HUES6 (cell line): ENCODE data around the gene COX17.

ENCODE experiments used
- H3K27ac ChIP-seq: 2 replicates; pipeline ENCODE4 v1.7.0; 2013; ENCODE audit warnings: low read depth, mild to moderate bottlenecking, low read length, inconsistent platforms
- H3K27me3 ChIP-seq: 2 replicates; pipeline ENCODE4 v1.6.1; 2013; ENCODE audit warnings: low read length; ENCODE audit not compliant: control insufficient read depth, insufficient read depth
- H3K36me3 ChIP-seq: 2 replicates; pipeline ENCODE4 v1.6.1; 2013; ENCODE audit warnings: low read length; ENCODE audit not compliant: control insufficient read depth, insufficient read depth
- H3K4me1 ChIP-seq: 2 replicates; pipeline ENCODE4 v1.6.1; 2013; ENCODE audit warnings: low read length; ENCODE audit not compliant: control insufficient read depth, insufficient read depth
- H3K4me3 ChIP-seq: 2 replicates; pipeline ENCODE4 v1.5.1; 2013; ENCODE audit warnings: low read depth, low read length
- H3K9ac ChIP-seq: one replicate; pipeline ENCODE4 v1.6.1; 2013; ENCODE audit warnings: mild to moderate bottlenecking, low read length
- H3K9me3 ChIP-seq: 2 replicates; pipeline ENCODE4 v1.6.1; 2013; ENCODE audit warnings: low read depth, low read length; ENCODE audit not compliant: control insufficient read depth, insufficient read depth

Gene COX17

DNA sequence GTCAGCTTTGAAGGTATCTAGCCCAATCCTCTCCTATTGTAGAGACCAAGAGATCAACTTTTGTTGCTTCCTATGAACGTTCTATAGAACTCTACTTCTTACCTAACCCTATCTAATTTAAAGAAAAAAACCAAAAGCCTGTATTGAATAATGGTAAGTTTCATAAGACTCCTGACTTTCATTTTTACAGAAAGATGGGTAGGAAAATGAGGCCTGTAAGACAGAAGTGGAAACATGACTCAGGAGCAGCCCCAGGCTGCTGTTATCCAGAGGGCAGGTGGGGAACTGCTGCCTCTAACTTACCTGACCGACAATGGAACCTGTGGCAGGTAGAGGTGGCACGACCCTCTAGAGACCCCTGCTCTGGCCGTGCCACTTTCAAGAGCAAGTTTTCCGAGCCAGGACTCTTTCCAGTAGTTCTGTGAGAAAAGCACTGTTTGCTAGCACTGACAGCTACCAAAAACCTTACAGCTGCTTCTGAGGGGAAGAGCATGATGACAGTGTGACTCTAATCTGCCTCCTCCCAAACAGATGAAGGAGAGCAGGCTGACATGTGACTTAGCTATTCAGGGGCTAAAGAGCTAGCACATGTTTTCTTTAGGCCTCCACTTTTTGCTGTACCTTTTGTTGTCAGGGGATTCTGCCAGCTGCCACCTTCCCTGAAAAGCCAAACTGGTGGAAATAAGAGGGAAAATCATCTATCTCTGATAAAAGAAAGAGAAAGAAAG lies 34.3 kb downstream of the COX17 start:
- Histone ChIP-seq H3K27ac (no peak overlapping the region), H3K27me3 (no peaks in the 10 kb centered on the region), H3K9me3 (no peaks in the 10 kb centered on the region), H3K4me1 (peaks cover 8% of the 10 kb centered on the region; the same call in 1 of the 2 replicates), H3K4me3 (no peak overlapping the region), H3K9ac (no peak overlapping the region), H3K36me3 (no peaks in the 10 kb centered on the region)

GRCh38 chr3:119641416-119641815 lies 35.8 kb downstream of the COX17 start:
- no peak overlapping the region for H3K27ac ChIP-seq
- H3K9me3 ChIP-seq = no peaks in the 10 kb centered on the region
- H3K36me3 ChIP-seq = no peaks in the 10 kb centered on the region
- no peaks in the 10 kb centered on the region for H3K27me3 ChIP-seq
- H3K4me1 ChIP-seq = no peaks in the 10 kb centered on the region
- no peak overlapping the region for H3K4me3 ChIP-seq
- H3K9ac ChIP-seq = no peak overlapping the region

DNA sequence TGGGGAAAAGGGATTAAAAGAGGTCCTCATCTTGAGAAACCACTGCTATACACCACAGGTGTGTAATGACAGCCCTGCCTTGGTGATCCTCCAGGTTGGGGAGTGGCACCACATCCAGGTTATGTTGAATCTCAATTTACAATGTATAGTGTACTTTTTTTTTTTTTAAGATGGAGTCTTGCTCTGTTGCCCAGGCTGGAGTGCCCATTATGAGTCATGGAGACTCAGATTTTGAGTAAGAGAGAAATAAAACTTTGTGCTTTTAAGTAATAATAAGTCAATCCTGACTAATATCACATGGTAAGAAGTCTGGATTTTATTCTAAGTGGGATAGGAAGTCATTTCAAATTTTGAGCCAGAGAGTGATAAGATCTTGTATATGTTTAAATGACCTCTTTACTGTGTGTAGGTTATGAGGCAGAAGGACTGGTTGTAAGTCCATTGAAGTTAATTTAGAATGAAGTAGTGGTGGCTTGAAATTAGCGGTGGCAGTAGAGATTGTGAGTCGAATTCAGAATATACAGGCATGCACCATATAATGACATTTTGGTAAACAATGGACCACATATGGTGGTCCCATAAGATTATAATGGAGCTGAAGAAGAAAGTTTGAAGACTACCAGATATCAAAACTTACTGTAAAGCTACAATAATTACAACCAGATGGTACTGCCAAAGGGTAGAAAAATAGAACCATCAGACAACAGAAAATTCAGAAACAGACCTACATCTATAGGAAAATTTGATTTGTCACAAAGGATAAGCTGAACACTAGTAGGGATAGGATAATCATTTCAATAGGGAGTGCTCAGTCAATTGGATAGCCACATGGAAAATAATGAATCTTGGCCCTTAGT lies 37.5 kb downstream of the COX17 start:
- Histone ChIP-seq H3K27me3 (no peaks in the 10 kb centered on the region), H3K4me3 (no peak overlapping the region), H3K9me3 (no peaks in the 10 kb centered on the region), H3K9ac (no peak overlapping the region), H3K36me3 (no peaks in the 10 kb centered on the region), H3K27ac (no peak overlapping the region), H3K4me1 (no peaks in the 10 kb centered on the region)

- Histone ChIP-seq H3K27ac (no peak overlapping the region), H3K4me3 (no peak overlapping the region), H3K9me3 (no peaks in the 10 kb centered on the region), H3K36me3 (no peaks in the 10 kb centered on the region), H3K27me3 (no peaks in the 10 kb centered on the region), H3K4me1 (no peaks in the 10 kb centered on the region), H3K9ac (no peak overlapping the region)
Measured at GRCh38 chr3:119637679-119638477, 39.3 kb downstream of the COX17 start.

- H3K27me3 ChIP-seq = no peaks in the 10 kb centered on the region
Measured at GRCh38 chr3:119636891-119637611, 40.2 kb downstream of the COX17 start.

GRCh38 chr3:119636249-119636648 lies 41.0 kb downstream of the COX17 start:
- Histone ChIP-seq H3K27me3 (no peaks in the 10 kb centered on the region), H3K36me3 (no peaks in the 10 kb centered on the region), H3K9me3 (no peaks in the 10 kb centered on the region), H3K4me1 (no peaks in the 10 kb centered on the region), H3K4me3 (no peak overlapping the region), H3K27ac (no peak overlapping the region), H3K9ac (no peak overlapping the region)

More at GRCh38 chr3:119636891-119637611, 40.2 kb downstream of the COX17 start:
- H3K4me3 ChIP-seq = no peak overlapping the region
- no peaks in the 10 kb centered on the region for H3K36me3 ChIP-seq
- no peaks in the 10 kb centered on the region for H3K9me3 ChIP-seq
- H3K4me1 ChIP-seq = no peaks in the 10 kb centered on the region
- H3K9ac ChIP-seq = no peak overlapping the region
- no peak overlapping the region for H3K27ac ChIP-seq

- Histone ChIP-seq H3K4me1 (no peaks in the 10 kb centered on the region), H3K9ac (no peak overlapping the region), H3K36me3 (no peaks in the 10 kb centered on the region), H3K27me3 (no peaks in the 10 kb centered on the region), H3K9me3 (no peaks in the 10 kb centered on the region), H3K27ac (no peak overlapping the region), H3K4me3 (no peak overlapping the region)
Measured at GRCh38 chr3:119635719-119636118, 41.5 kb downstream of the COX17 start.

DNA sequence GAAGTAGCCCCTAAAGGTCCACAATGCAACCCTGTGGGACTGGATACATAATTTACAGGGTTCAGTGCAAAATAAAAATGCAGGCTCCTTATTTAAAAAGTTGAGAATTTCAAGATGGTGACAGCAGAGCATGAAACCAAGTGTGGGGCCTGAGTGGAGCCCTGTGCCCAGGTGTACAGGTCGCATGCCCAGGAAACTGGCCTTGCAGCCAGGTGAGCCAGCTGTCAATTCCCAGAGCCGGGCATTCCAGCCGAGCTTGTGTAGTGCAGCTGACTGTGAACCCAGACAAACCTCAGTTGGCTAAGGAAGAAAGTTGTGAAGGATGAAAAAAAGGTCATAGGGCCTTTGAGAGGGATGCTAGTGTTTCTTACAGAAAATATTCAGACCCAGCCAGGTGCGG lies 44.4 kb downstream of the COX17 start:
- H3K36me3 ChIP-seq = no peaks in the 10 kb centered on the region
- H3K9ac ChIP-seq = no peak overlapping the region
- no peaks in the 10 kb centered on the region; the same call in 1 of the 2 replicates for H3K4me1 ChIP-seq
- H3K27ac ChIP-seq = no peak overlapping the region
- H3K4me3 ChIP-seq = no peak overlapping the region
- H3K27me3 ChIP-seq = no peaks in the 10 kb centered on the region
- no peaks in the 10 kb centered on the region for H3K9me3 ChIP-seq

DNA sequence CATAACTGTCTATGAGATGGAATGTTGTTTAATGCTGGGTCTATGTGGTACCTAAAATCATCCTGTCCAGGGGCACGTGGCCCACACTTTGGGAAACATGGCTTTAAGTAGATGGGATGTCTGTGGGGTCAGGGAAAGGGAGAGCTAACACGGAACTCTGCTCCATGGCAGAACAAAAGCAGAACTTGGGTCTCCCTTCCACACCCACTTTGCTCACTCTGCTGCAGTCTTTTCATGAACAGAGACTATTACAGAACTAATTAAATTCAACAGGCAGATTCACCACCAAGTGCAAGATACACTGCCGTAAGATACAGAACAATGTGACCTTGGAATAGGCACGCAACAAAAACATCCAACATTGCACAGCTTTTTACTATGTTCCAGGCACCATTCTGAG lies 45.0 kb downstream of the COX17 start:
- H3K4me1 ChIP-seq = peaks cover 3% of the 10 kb centered on the region; the same call in 1 of the 2 replicates
- no peaks in the 10 kb centered on the region for H3K36me3 ChIP-seq
- H3K9me3 ChIP-seq = no peaks in the 10 kb centered on the region
- H3K27ac ChIP-seq = no peak overlapping the region
- no peaks in the 10 kb centered on the region for H3K27me3 ChIP-seq
- H3K4me3 ChIP-seq = no peak overlapping the region
- H3K9ac ChIP-seq = no peak overlapping the region

DNA sequence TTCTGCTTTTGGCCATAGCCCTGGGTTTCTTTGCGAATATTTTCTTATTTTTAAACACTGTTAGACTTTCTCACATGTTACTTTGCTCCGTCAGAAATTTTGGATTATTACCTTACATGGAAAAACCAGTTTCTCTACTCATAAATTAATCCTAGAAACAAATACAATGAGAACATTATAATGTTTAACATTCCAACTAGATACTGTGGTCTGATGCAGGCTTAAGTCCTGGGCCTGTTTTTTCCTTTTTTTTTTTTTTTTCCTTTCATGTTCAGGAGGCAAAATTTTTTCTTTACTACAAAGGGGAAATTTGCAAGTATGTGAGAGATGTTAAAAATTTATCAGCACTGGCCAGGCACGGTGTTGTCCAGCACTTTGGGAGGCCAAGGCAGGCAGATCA lies 45.7 kb downstream of the COX17 start:
- no peaks in the 10 kb centered on the region for H3K36me3 ChIP-seq
- H3K4me3 ChIP-seq = no peak overlapping the region
- H3K9ac ChIP-seq = no peak overlapping the region

More for the DNA sequence above, 45.7 kb downstream of the COX17 start:
- peaks cover 3% of the 10 kb centered on the region; the same call in 1 of the 2 replicates for H3K4me1 ChIP-seq
- H3K27me3 ChIP-seq = no peaks in the 10 kb centered on the region
- no peaks in the 10 kb centered on the region for H3K9me3 ChIP-seq
- no peak overlapping the region for H3K27ac ChIP-seq
